Natural killer cell (primary cell): Measurements from ENCODE around the gene EMP2. TPM values are rescaled to one million over a fixed set of nuclear protein-coding genes. Genes with fewer than 3 reads are reported as not detected.
"Not testable (repeated sequence)": the region's sequence is repeated elsewhere in the genome, so short reads cannot be mapped to it uniquely, and the experiment has no call there.

Experiments used
- ATAC-seq, 3 donors: fragments of 150-1000 bp in 2 of 3; fragments of 200-7000 bp in 1 of 3; cut with Tn5 transposase; 1 replicate in 1 of 3; 2 replicates in 2 of 3; pipeline ENCODE4 v1.10.0; 2021; ENCODE audit warnings: mild to moderate bottlenecking in 2 of 3, moderate library complexity in 2 of 3
- DNase-seq, 2 donors: peaks; one replicate each; pipeline versions ENCODE4 v3.0.0 to v3.0.0-alpha.2; 2013 to 2021; ENCODE audit warnings: mixed read lengths in 1 of 2
- H3K27ac ChIP-seq: one replicate; pipeline ENCODE4 v1.5.1; 2013; ENCODE audit warnings: mild to moderate bottlenecking, low read length
- H3K27me3 ChIP-seq: one replicate; pipeline ENCODE4 v1.6.1; 2013; ENCODE audit warnings: low read length; ENCODE audit not compliant: control insufficient read depth, insufficient read depth
- H3K36me3 ChIP-seq: one replicate; pipeline ENCODE4 v1.6.1; 2013; ENCODE audit warnings: low read length; ENCODE audit not compliant: control insufficient read depth, insufficient read depth
- H3K4me1 ChIP-seq: one replicate; pipeline ENCODE4 v1.6.1; 2013; ENCODE audit warnings: low read length; ENCODE audit not compliant: control insufficient read depth, insufficient read depth
- H3K4me3 ChIP-seq: one replicate; pipeline ENCODE4 v1.5.1; 2013; ENCODE audit warnings: low read length
- H3K9me3 ChIP-seq: one replicate; pipeline ENCODE4 v1.6.1; 2013; ENCODE audit warnings: low read length; ENCODE audit not compliant: control insufficient read depth, insufficient read depth
- H3K27ac Mint-ChIP-seq, 2 donors: one replicate each; pipeline ENCODE4 v1.8.0; 2022; ENCODE audit warnings: mild to moderate bottlenecking in 2 of 2, mixed read lengths in 2 of 2, moderate library complexity in 1 of 2
- H3K27me3 Mint-ChIP-seq, 2 donors: one replicate each; pipeline ENCODE4 v1.8.0; 2022; ENCODE audit warnings: low read depth in 2 of 2, mixed read lengths in 2 of 2
- H3K36me3 Mint-ChIP-seq: one replicate; pipeline ENCODE4 v1.8.0; 2022; ENCODE audit warnings: mixed read lengths
- H3K4me1 Mint-ChIP-seq, 2 donors: one replicate each; pipeline ENCODE4 v1.8.0; 2022; ENCODE audit warnings: mixed read lengths in 2 of 2
- H3K4me3 Mint-ChIP-seq: one replicate; pipeline ENCODE4 v1.8.0; 2022; ENCODE audit warnings: mild to moderate bottlenecking, moderate library complexity, mixed read lengths
- H3K9me3 Mint-ChIP-seq, 2 donors: one replicate each; pipeline ENCODE4 v1.8.0; 2022; ENCODE audit warnings: mixed read lengths in 2 of 2
- CTCF ChIP-seq: fragments of 200-600 bp; IDR thresholded peaks from one replicate; pipeline ENCODE4 v1.8.0; 2022; ENCODE audit warnings: antibody characterized with exemption
- WGBS: methylation state at CpG from one replicate; pipeline ENCODE4 v1.1.7; 2013; ENCODE audit warnings: missing lambda C conversion rate; ENCODE audit not compliant: insufficient coverage; 5-methylcytosine and 5-hydroxymethylcytosine counted together
- intact Hi-C: fragments of 100-400 bp; cut with micrococcal nuclease; formaldehyde crosslinking; loops from one replicate; pipeline ENCODE4 v1.14.2; 2022
- total RNA-seq, 4 donors: library from RNA; stranded (reverse); fragments of 120-200 nt in 1 of 4; gene quantifications; one replicate each; pipeline versions ENCODE4 v1.2.3 to v1.2.4, GENCODE V29; 2013 to 2022

Gene EMP2
- total RNA-seq, 3 donors from 2014 or later (not counting 1 experiment from before 2014, with no cell fraction given), result not detected

GRCh38 chr16:10564591-10564990, 15.8 kb downstream of the EMP2 start:
- Mint-ChIP-seq H3K27ac (no peak overlapping the region), H3K4me3 (no peak overlapping the region), H3K27me3 (peaks cover 0 to 15% of the 10 kb centered on the region in 2 donors), H3K4me1 (no peaks in the 10 kb centered on the region), H3K36me3 (no peaks in the 10 kb centered on the region), H3K9me3 (no peaks in the 10 kb centered on the region)
- H3K27ac ChIP-seq, result no peak overlapping the region
- H3K9me3 ChIP-seq, result no peaks in the 10 kb centered on the region
- intact Hi-C loops, result no loop called here
- ATAC-seq (no peak), DNase-seq (no peak)
- no peaks in the 10 kb centered on the region for H3K4me1 ChIP-seq
- no peaks in the 10 kb centered on the region for H3K27me3 ChIP-seq
- no peak for TF ChIP-seq CTCF
- no peaks in the 10 kb centered on the region for H3K36me3 ChIP-seq
- no peak overlapping the region for H3K4me3 ChIP-seq
- WGBS, result 22% methylated on average over 4 of the region's 5 CpGs

- Mint-ChIP-seq H3K4me3 (no peak overlapping the region), H3K4me1 (no peaks in the 10 kb centered on the region), H3K9me3 (no peaks in the 10 kb centered on the region), H3K27me3 (peaks cover 0 to 15% of the 10 kb centered on the region in 2 donors), H3K27ac (no peak overlapping the region), H3K36me3 (no peaks in the 10 kb centered on the region)
- DNase-seq (no peak), ATAC-seq (no peak)
- Histone ChIP-seq H3K4me1 (no peaks in the 10 kb centered on the region), H3K4me3 (no peak overlapping the region), H3K36me3 (no peaks in the 10 kb centered on the region), H3K27ac (no peak overlapping the region), H3K9me3 (no peaks in the 10 kb centered on the region), H3K27me3 (no peaks in the 10 kb centered on the region)
- intact Hi-C loops, result no loop called here
- TF ChIP-seq CTCF, result no peak
These were observed 18.0 kb downstream of the EMP2 start for GRCh38 chr16:10562361-10562899.

- Mint-ChIP-seq H3K4me1 (no peaks in the 10 kb centered on the region), H3K27ac (no peak overlapping the region), H3K36me3 (no peaks in the 10 kb centered on the region), H3K9me3 (no peaks in the 10 kb centered on the region), H3K27me3 (peaks cover 0 to 13% of the 10 kb centered on the region in 2 donors), H3K4me3 (no peak overlapping the region)
- TF ChIP-seq CTCF, result no peak
- Histone ChIP-seq H3K9me3 (no peaks in the 10 kb centered on the region), H3K36me3 (no peaks in the 10 kb centered on the region), H3K4me3 (no peak overlapping the region), H3K4me1 (no peaks in the 10 kb centered on the region), H3K27me3 (no peaks in the 10 kb centered on the region), H3K27ac (no peak overlapping the region)
- 64% methylated on average over 3 of the region's 3 CpGs for WGBS
- intact Hi-C loops, result no loop called here
- DNase-seq, result no peak
- no peak for ATAC-seq
These were observed 19.0 kb downstream of the EMP2 start for GRCh38 chr16:10561425-10561824.

GRCh38 chr16:10561001-10561400, 19.4 kb downstream of the EMP2 start:
- H3K27ac ChIP-seq, result no peak overlapping the region
- no peaks in the 10 kb centered on the region for H3K4me1 Mint-ChIP-seq
- no peak for TF ChIP-seq CTCF
- H3K4me1 ChIP-seq, result no peaks in the 10 kb centered on the region
- no peaks in the 10 kb centered on the region for H3K36me3 ChIP-seq
- H3K4me3 Mint-ChIP-seq, result no peak overlapping the region
- no peak overlapping the region for H3K27ac Mint-ChIP-seq
- intact Hi-C loops, result no loop called here
- ATAC-seq (no peak), DNase-seq (no peak)
- H3K9me3 ChIP-seq, result no peaks in the 10 kb centered on the region
- H3K27me3 ChIP-seq, result no peaks in the 10 kb centered on the region
- H3K36me3 Mint-ChIP-seq, result no peaks in the 10 kb centered on the region
- 32% methylated on average over 3 of the region's 3 CpGs for WGBS
- H3K27me3 Mint-ChIP-seq, result peaks cover 0 to 15% of the 10 kb centered on the region in 2 donors
- H3K4me3 ChIP-seq, result no peak overlapping the region
- H3K9me3 Mint-ChIP-seq, result no peaks in the 10 kb centered on the region

- H3K4me1 Mint-ChIP-seq, H3K4me3 ChIP-seq, H3K36me3 ChIP-seq, intact Hi-C loops, H3K27ac Mint-ChIP-seq, DNase-seq, H3K27me3 ChIP-seq, H3K9me3 Mint-ChIP-seq, H3K9me3 ChIP-seq, H3K4me1 ChIP-seq, H3K27ac ChIP-seq, H3K4me3 Mint-ChIP-seq, ATAC-seq, H3K36me3 Mint-ChIP-seq: not testable (repeated sequence)
- peaks cover 0 to 17% of the 10 kb centered on the region in 2 donors for H3K27me3 Mint-ChIP-seq
- 91% methylated on average over 4 of the region's 4 CpGs for WGBS
These were observed 20.6 kb downstream of the EMP2 start for GRCh38 chr16:10559792-10560191.
